HEK293 (cell line): ENCODE measurements around the gene RPTN.

Source experiments
- BCL11B ChIP-seq: fragments of 450-650 bp; formaldehyde crosslinking; IDR thresholded peaks from 2 replicates; pipeline ENCODE4 v1.5.1; 2016; ENCODE audit warnings: low read depth, missing biosample characterization, missing genetic modification characterization
- HOXA7 ChIP-seq: sonication (generic); formaldehyde crosslinking; IDR thresholded peaks from 2 replicates; pipeline ENCODE4 v1.8.1; 2022; ENCODE audit warnings: missing genetic modification reagents, borderline replicate concordance
- HOXD13 ChIP-seq: sonication (generic); formaldehyde crosslinking; IDR thresholded peaks from 2 replicates; pipeline ENCODE4 v1.8.0; 2022; ENCODE audit warnings: missing genetic modification reagents, borderline replicate concordance
- KLF7 ChIP-seq: fragments of 450-650 bp; formaldehyde crosslinking; IDR thresholded peaks from 2 replicates; pipeline ENCODE4 v1.5.1; 2016; ENCODE audit warnings: missing biosample characterization, missing genetic modification characterization, borderline replicate concordance
- PRDM1 ChIP-seq: fragments of 450-650 bp; formaldehyde crosslinking; IDR thresholded peaks from 2 replicates; pipeline ENCODE4; 2016; ENCODE audit warnings: missing biosample characterization, missing genetic modification characterization
- SETDB1 ChIP-seq: IDR thresholded peaks from one replicate; pipeline ENCODE4 v1.6.1; 2017; ENCODE audit warnings: mild to moderate bottlenecking, low read length, moderate library complexity, mixed read lengths; ENCODE audit not compliant: insufficient read length
- SP3 ChIP-seq: fragments of 450-650 bp; formaldehyde crosslinking; IDR thresholded peaks from 2 replicates; pipeline ENCODE4 v1.5.1; 2016; ENCODE audit warnings: missing biosample characterization, missing genetic modification characterization
- TSHZ1 ChIP-seq: fragments of 450-650 bp; formaldehyde crosslinking; IDR thresholded peaks from 2 replicates; pipeline ENCODE4 v1.5.1; 2016; ENCODE audit warnings: missing biosample characterization, missing genetic modification characterization, borderline replicate concordance
- ZBTB10 ChIP-seq: fragments of 450-650 bp; formaldehyde crosslinking; IDR thresholded peaks from 2 replicates; pipeline ENCODE4 v1.5.1; 2016; ENCODE audit warnings: missing biosample characterization, missing genetic modification characterization
- ZBTB20 ChIP-seq: fragments of 450-650 bp; formaldehyde crosslinking; IDR thresholded peaks from 2 replicates; pipeline ENCODE4 v1.5.1; 2016; ENCODE audit warnings: missing biosample characterization, missing genetic modification characterization
- ZBTB21 ChIP-seq: fragments of 450-650 bp; formaldehyde crosslinking; IDR thresholded peaks from 2 replicates; pipeline ENCODE4 v1.5.1; 2017; ENCODE audit warnings: missing biosample characterization, missing genetic modification characterization
- ZBTB26 ChIP-seq: fragments of 450-650 bp; formaldehyde crosslinking; optimal IDR thresholded peaks from 2 replicates; pipeline ENCODE3; 2016; ENCODE audit warnings: missing biosample characterization, mild to moderate bottlenecking, missing genetic modification characterization
- ZBTB6 ChIP-seq: fragments of 450-650 bp; formaldehyde crosslinking; IDR thresholded peaks from 2 replicates; pipeline ENCODE4 v1.5.1; 2017; ENCODE audit warnings: missing biosample characterization, missing genetic modification characterization
- ZBTB8A ChIP-seq: fragments of 450-650 bp; formaldehyde crosslinking; IDR thresholded peaks from 2 replicates; pipeline ENCODE4 v1.5.1; 2016; ENCODE audit warnings: missing biosample characterization, missing genetic modification characterization
- ZNF10 ChIP-seq: fragments of 450-650 bp; formaldehyde crosslinking; IDR thresholded peaks from 2 replicates; pipeline ENCODE4 v1.5.1; 2017; ENCODE audit warnings: missing biosample characterization, missing genetic modification characterization
- ZNF23 ChIP-seq: fragments of 450-650 bp; formaldehyde crosslinking; IDR thresholded peaks from 2 replicates; pipeline ENCODE4 v1.5.1; 2016; ENCODE audit warnings: missing biosample characterization, missing genetic modification characterization, borderline replicate concordance
- ZNF239 ChIP-seq: fragments of 450-650 bp; formaldehyde crosslinking; IDR thresholded peaks from 2 replicates; pipeline ENCODE4 v1.5.1; 2016; ENCODE audit warnings: missing biosample characterization, missing genetic modification characterization
- ZNF24 ChIP-seq: fragments of 450-650 bp; formaldehyde crosslinking; IDR thresholded peaks from 2 replicates; pipeline ENCODE4 v1.5.1; 2016; ENCODE audit warnings: missing biosample characterization, missing genetic modification characterization
- ZNF354C ChIP-seq: fragments of 450-650 bp; formaldehyde crosslinking; IDR thresholded peaks from 2 replicates; pipeline ENCODE4 v1.5.1; 2016; ENCODE audit warnings: missing biosample characterization, missing genetic modification characterization, low read depth, borderline replicate concordance
- ZNF37A ChIP-seq: fragments of 450-650 bp; IDR thresholded peaks from 2 replicates; pipeline ENCODE4 v1.5.1; 2018; ENCODE audit warnings: missing biosample characterization, missing genetic modification characterization
- ZNF398 ChIP-seq: fragments of 450-650 bp; formaldehyde crosslinking; IDR thresholded peaks from 2 replicates; pipeline ENCODE4 v1.5.1; 2017; ENCODE audit warnings: missing biosample characterization, missing genetic modification characterization
- ZNF501 ChIP-seq: fragments of 450-650 bp; formaldehyde crosslinking; IDR thresholded peaks from 2 replicates; pipeline ENCODE4 v1.5.1; 2016; ENCODE audit warnings: missing biosample characterization, missing genetic modification characterization
- ZNF555 ChIP-seq: fragments of 450-650 bp; formaldehyde crosslinking; conservative IDR thresholded peaks from 2 replicates; pipeline ENCODE4 v1.5.1; 2017; ENCODE audit warnings: missing biosample characterization, mild to moderate bottlenecking, missing genetic modification characterization, inconsistent platforms
- ZNF837 ChIP-seq: fragments of 450-650 bp; formaldehyde crosslinking; IDR thresholded peaks from 2 replicates; pipeline ENCODE4 v1.5.1; 2016; ENCODE audit warnings: missing biosample characterization, missing genetic modification characterization
- ZSCAN18 ChIP-seq: fragments of 450-650 bp; formaldehyde crosslinking; IDR thresholded peaks from 2 replicates; pipeline ENCODE4 v1.5.1; 2016; ENCODE audit warnings: missing biosample characterization, missing genetic modification characterization
- TF ChIP-seq, protein P1 (sequence below): fragments of 450-650 bp; formaldehyde crosslinking; IDR thresholded peaks from 2 replicates; pipeline ENCODE4; 2016; ENCODE audit warnings: missing biosample characterization, missing genetic modification characterization

Gene RPTN

DNA sequence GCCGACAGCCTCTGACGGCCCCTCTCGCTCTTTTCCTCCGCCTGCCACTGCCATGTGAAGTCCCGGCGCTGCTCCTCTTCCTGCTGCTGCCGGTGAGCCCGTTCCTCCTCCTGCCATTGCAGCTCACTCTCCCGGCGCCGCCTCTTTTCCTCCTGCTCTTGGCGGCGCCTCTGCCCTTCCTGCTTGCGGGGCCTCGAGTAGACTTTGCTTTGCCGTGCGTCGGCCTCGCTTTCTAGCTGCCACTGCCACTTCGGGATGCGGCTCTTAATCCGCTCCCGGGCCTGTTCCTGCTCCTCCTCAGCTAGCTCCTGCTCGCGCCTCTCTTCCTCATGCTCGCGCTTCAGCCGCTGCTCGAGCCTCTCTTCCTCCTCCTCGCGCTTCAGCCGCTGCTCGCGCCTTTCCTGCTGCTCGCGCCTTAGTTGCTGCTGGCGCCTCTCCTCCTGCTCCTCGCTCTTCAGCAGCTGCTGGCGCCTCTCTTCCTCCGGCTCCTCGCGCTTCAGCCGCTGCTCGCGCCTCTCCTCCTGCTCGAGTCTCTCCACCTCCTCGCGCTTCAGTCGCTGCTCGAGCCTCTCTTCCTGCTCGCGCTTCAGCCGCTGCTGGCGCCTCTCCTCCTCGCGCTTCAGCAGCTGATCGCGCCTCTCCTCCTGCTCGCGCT is 48.0 kb downstream of the RPTN start (continued):
- no peak for TF ChIP-seq KLF7 (tag by site-specific recombination)
- TF ChIP-seq ZBTB8A (tag by site-specific recombination): no peak; the same call in 1 of the 2 replicates
- TF ChIP-seq HOXA7: no peak
- TF ChIP-seq ZNF10: 0 out of 2 replicates have a peak, but pooled peaks have one; percentile 9
- TF ChIP-seq ZBTB20: peak; percentile 65; the same call in 1 of the 2 replicates
- no peak for TF ChIP-seq ZNF23 (tag by site-specific recombination)
- TF ChIP-seq ZNF398 (tag by site-specific recombination): no peak
- no peak for TF ChIP-seq ZNF354C (tag by site-specific recombination)
- TF ChIP-seq ZBTB10: no peak
- peak; percentile 42; the same call in 1 of the 2 replicates for TF ChIP-seq ZNF501 (tag by site-specific recombination)
- no peak for TF ChIP-seq ZNF837 (tag by site-specific recombination)
- no peak for TF ChIP-seq PRDM1 (tag by site-specific recombination)
- TF ChIP-seq, protein P1, sequence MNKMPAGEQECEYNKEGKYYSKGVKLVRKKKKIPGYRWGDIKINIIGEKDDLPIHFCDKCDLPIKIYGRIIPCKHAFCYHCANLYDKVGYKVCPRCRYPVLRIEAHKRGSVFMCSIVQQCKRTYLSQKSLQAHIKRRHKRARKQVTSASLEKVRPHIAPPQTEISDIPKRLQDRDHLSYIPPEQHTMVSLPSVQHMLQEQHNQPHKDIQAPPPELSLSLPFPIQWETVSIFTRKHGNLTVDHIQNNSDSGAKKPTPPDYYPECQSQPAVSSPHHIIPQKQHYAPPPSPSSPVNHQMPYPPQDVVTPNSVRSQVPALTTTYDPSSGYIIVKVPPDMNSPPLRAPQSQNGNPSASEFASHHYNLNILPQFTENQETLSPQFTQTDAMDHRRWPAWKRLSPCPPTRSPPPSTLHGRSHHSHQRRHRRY (tag by site-specific recombination): peak; percentile 37; the same call in 1 of the 2 replicates
- peak; percentile 91 for TF ChIP-seq ZBTB26 (tag by site-specific recombination)
- TF ChIP-seq BCL11B (tag by site-specific recombination): no peak
- TF ChIP-seq ZNF555 (tag by site-specific recombination): no peak
- TF ChIP-seq ZNF37A (tag by site-specific recombination): no peak
- no peak for TF ChIP-seq TSHZ1
- peak; percentile 95; the same call in 1 of the 2 replicates for TF ChIP-seq ZBTB6 (tag by site-specific recombination)
- peak; percentile 70 for TF ChIP-seq SETDB1
- TF ChIP-seq ZBTB21: no peak
- TF ChIP-seq ZNF24 (tag by site-specific recombination): no peak
- TF ChIP-seq ZSCAN18 (tag by site-specific recombination): no peak
- no peak for TF ChIP-seq ZNF239 (tag by site-specific recombination)
- no peak for TF ChIP-seq HOXD13
- no peak for TF ChIP-seq SP3 (tag by site-specific recombination)
